Mesendoderm (in vitro differentiated cells): ENCODE measurements around the gene GJD2.

Source experiments
- DNase-seq: peaks from one replicate; pipeline ENCODE4 v3.0.0; 2013
- H2AK5ac ChIP-seq: 2 replicates; pipeline ENCODE4 v1.6.1; 2013; ENCODE audit warnings: low read length, inconsistent platforms
- H2BK120ac ChIP-seq: 2 replicates; pipeline ENCODE4 v1.6.1; 2013; ENCODE audit warnings: low read depth, mild to moderate bottlenecking, low read length, moderate library complexity, mixed read lengths
- H2BK15ac ChIP-seq: replicated peaks from 2 replicates; pipeline ENCODE4 v1.6.1; 2013; ENCODE audit warnings: low read depth, mild to moderate bottlenecking, moderate library complexity
- H2BK5ac ChIP-seq: 2 replicates; pipeline ENCODE4 v1.6.1; 2013; ENCODE audit warnings: low read length, inconsistent platforms
- H3K18ac ChIP-seq: 2 replicates; pipeline ENCODE4 v1.6.1; 2013; ENCODE audit warnings: mild to moderate bottlenecking, low read length, mixed read lengths
- H3K23ac ChIP-seq: one replicate; pipeline ENCODE4 v1.6.1; 2013; ENCODE audit warnings: low read length
- H3K27ac ChIP-seq: 2 replicates; pipeline ENCODE4 v1.5.1; 2013; ENCODE audit warnings: low read depth, mild to moderate bottlenecking, inconsistent platforms, low read length, moderate library complexity
- H3K27me3 ChIP-seq: 2 replicates; pipeline ENCODE4 v1.6.1; 2013; ENCODE audit warnings: low read length, control low read depth, mild to moderate bottlenecking, inconsistent platforms; ENCODE audit not compliant: insufficient read depth, poor library complexity
- H3K36me3 ChIP-seq: 2 replicates; pipeline ENCODE4 v1.6.1; 2013; ENCODE audit warnings: low read length, inconsistent platforms; ENCODE audit not compliant: control insufficient read depth, insufficient read depth
- H3K4ac ChIP-seq: one replicate; pipeline ENCODE4 v1.6.1; 2013; ENCODE audit warnings: low read depth, mild to moderate bottlenecking, low read length, moderate library complexity
- H3K4me1 ChIP-seq: 2 replicates; pipeline ENCODE4 v1.6.1; 2013; ENCODE audit warnings: low read depth, low read length, inconsistent platforms; ENCODE audit not compliant: control insufficient read depth
- H3K4me2 ChIP-seq: 2 replicates; pipeline ENCODE4 v1.6.1; 2013; ENCODE audit warnings: low read length
- H3K4me3 ChIP-seq: 2 replicates; pipeline ENCODE4 v1.5.1; 2013; ENCODE audit warnings: mild to moderate bottlenecking, low read length
- H3K56ac ChIP-seq: one replicate; pipeline ENCODE4 v1.6.1; 2013; ENCODE audit warnings: low read length
- H3K79me1 ChIP-seq: 2 replicates; pipeline ENCODE4 v1.6.1; 2013; ENCODE audit warnings: low read length, inconsistent platforms
- H3K79me2 ChIP-seq: 2 replicates; pipeline ENCODE4 v1.6.1; 2013; ENCODE audit warnings: mild to moderate bottlenecking, low read length; ENCODE audit not compliant: control insufficient read depth, insufficient read depth
- H3K9ac ChIP-seq: 2 replicates; pipeline ENCODE4 v1.6.1; 2013; ENCODE audit warnings: low read length, inconsistent platforms
- H4K5ac ChIP-seq: one replicate; pipeline ENCODE4 v1.6.1; 2013; ENCODE audit warnings: low read length
- H4K8ac ChIP-seq: one replicate; pipeline ENCODE4 v1.6.1; 2013; ENCODE audit warnings: low read depth, mild to moderate bottlenecking, control low read depth, low read length, moderate library complexity
- WGBS: extraction: QIAGEN DNeasy Blood & Tissue Kit; methylation state at CpG from one replicate; pipeline ENCODE4 v1.1.7; 2013; ENCODE audit warnings: low lambda C conversion rate, missing lambda C conversion rate; ENCODE audit not compliant: insufficient coverage; ENCODE audit errors: extremely low coverage; 5-methylcytosine and 5-hydroxymethylcytosine counted together

GJD2 gene

GRCh38 chr15:34769711-34770110 is 14.9 kb upstream of the GJD2 start:
- no peaks in the 10 kb centered on the region for H3K27me3 ChIP-seq
- no peak overlapping the region for H3K4me3 ChIP-seq
- no CpG with 5 or more reads among the region's 2 CpGs for WGBS

GRCh38 chr15:34768530-34768929 is 13.7 kb upstream of the GJD2 start:
- H2AK5ac ChIP-seq, result no peak overlapping the region
- DNase-seq, result no peak
- H3K9ac ChIP-seq, result no peak overlapping the region
- no peaks in the 10 kb centered on the region for H3K79me2 ChIP-seq
- H3K4me1 ChIP-seq, result no peaks in the 10 kb centered on the region
- no peak overlapping the region for H4K5ac ChIP-seq
- no peak overlapping the region for H3K27ac ChIP-seq
- no peak overlapping the region for H3K4ac ChIP-seq
- no peak overlapping the region for H2BK5ac ChIP-seq
- no peaks in the 10 kb centered on the region for H3K36me3 ChIP-seq
- H2BK15ac ChIP-seq, result no peak overlapping the region
- no peak overlapping the region for H2BK120ac ChIP-seq
- no peak overlapping the region for H4K8ac ChIP-seq
- H3K23ac ChIP-seq, result no peak overlapping the region
- H3K4me3 ChIP-seq, result no peak overlapping the region
- no peak overlapping the region for H3K4me2 ChIP-seq
- H3K27me3 ChIP-seq, result no peaks in the 10 kb centered on the region
- no peak overlapping the region for H3K56ac ChIP-seq
- H3K79me1 ChIP-seq, result no peaks in the 10 kb centered on the region
- H3K18ac ChIP-seq, result no peak overlapping the region

More at GRCh38 chr15:34769711-34770110, 14.9 kb upstream of the GJD2 start:
- Histone ChIP-seq H3K56ac (no peak overlapping the region), H3K23ac (no peak overlapping the region), H3K79me2 (no peaks in the 10 kb centered on the region), H2BK5ac (no peak overlapping the region), H2AK5ac (no peak overlapping the region), H3K36me3 (no peaks in the 10 kb centered on the region), H2BK15ac (no peak overlapping the region), H3K18ac (no peak overlapping the region), H4K5ac (no peak overlapping the region), H3K4me1 (no peaks in the 10 kb centered on the region), H3K27ac (no peak overlapping the region), H3K9ac (no peak overlapping the region), H4K8ac (no peak overlapping the region), H3K79me1 (no peaks in the 10 kb centered on the region), H3K4me2 (no peak overlapping the region), H2BK120ac (no peak overlapping the region), H3K4ac (no peak overlapping the region)
- no peak for DNase-seq

- no peak for DNase-seq
- no peaks in the 10 kb centered on the region for H3K79me2 ChIP-seq
- H3K4me3 ChIP-seq, result no peak overlapping the region
- no peak overlapping the region for H3K27ac ChIP-seq
- H4K5ac ChIP-seq, result no peak overlapping the region
- H2AK5ac ChIP-seq, result no peak overlapping the region
- no peak overlapping the region for H3K18ac ChIP-seq
- H2BK5ac ChIP-seq, result no peak overlapping the region
- no peak overlapping the region for H2BK120ac ChIP-seq
- no CpG with 5 or more reads among the region's 5 CpGs for WGBS
- no peaks in the 10 kb centered on the region for H3K36me3 ChIP-seq
- H3K4ac ChIP-seq, result no peak overlapping the region
- no peaks in the 10 kb centered on the region for H3K27me3 ChIP-seq
- H3K56ac ChIP-seq, result no peak overlapping the region
- no peak overlapping the region for H4K8ac ChIP-seq
- no peak overlapping the region for H3K4me2 ChIP-seq
- no peak overlapping the region for H2BK15ac ChIP-seq
- H3K23ac ChIP-seq, result no peak overlapping the region
- H3K9ac ChIP-seq, result no peak overlapping the region
- H3K4me1 ChIP-seq, result no peaks in the 10 kb centered on the region
- no peaks in the 10 kb centered on the region for H3K79me1 ChIP-seq
Measured at GRCh38 chr15:34765741-34766140, 10.9 kb upstream of the GJD2 start.

GRCh38 chr15:34760909-34761308 is 6.1 kb upstream of the GJD2 start:
- no peak for DNase-seq
- no CpG with 5 or more reads among the region's 3 CpGs for WGBS
- H3K56ac ChIP-seq, result no peak overlapping the region

GRCh38 chr15:34759992-34760391 is 5.2 kb upstream of the GJD2 start:
- H2AK5ac ChIP-seq, result no peak overlapping the region
- no peaks in the 10 kb centered on the region for H3K79me2 ChIP-seq
- H3K4ac ChIP-seq, result no peak overlapping the region
- no peak for DNase-seq
- H3K56ac ChIP-seq, result no peak overlapping the region
- H3K27me3 ChIP-seq, result peaks cover 15% of the 10 kb centered on the region
- no CpG with 5 or more reads among the region's 2 CpGs for WGBS
- H3K4me1 ChIP-seq, result no peaks in the 10 kb centered on the region
- H2BK120ac ChIP-seq, result no peak overlapping the region
- H3K79me1 ChIP-seq, result no peaks in the 10 kb centered on the region
- H3K18ac ChIP-seq, result no peak overlapping the region
- no peak overlapping the region for H3K27ac ChIP-seq
- no peak overlapping the region for H3K9ac ChIP-seq
- H3K23ac ChIP-seq, result no peak overlapping the region
- no peak overlapping the region for H4K8ac ChIP-seq
- no peak overlapping the region for H2BK5ac ChIP-seq
- H2BK15ac ChIP-seq, result no peak overlapping the region
- H4K5ac ChIP-seq, result no peak overlapping the region
- H3K4me2 ChIP-seq, result no peak overlapping the region
- no peak overlapping the region for H3K4me3 ChIP-seq
- H3K36me3 ChIP-seq, result no peaks in the 10 kb centered on the region

More at GRCh38 chr15:34760909-34761308, 6.1 kb upstream of the GJD2 start:
- no peak overlapping the region for H3K4ac ChIP-seq
- H3K9ac ChIP-seq, result no peak overlapping the region
- H2BK15ac ChIP-seq, result no peak overlapping the region
- H3K4me1 ChIP-seq, result no peaks in the 10 kb centered on the region
- no peaks in the 10 kb centered on the region for H3K79me1 ChIP-seq
- no peak overlapping the region for H4K5ac ChIP-seq
- H3K36me3 ChIP-seq, result no peaks in the 10 kb centered on the region
- no peak overlapping the region for H4K8ac ChIP-seq
- H2AK5ac ChIP-seq, result no peak overlapping the region
- no peak overlapping the region for H3K18ac ChIP-seq
- no peak overlapping the region for H3K4me3 ChIP-seq
- H3K23ac ChIP-seq, result no peak overlapping the region
- no peak overlapping the region for H2BK120ac ChIP-seq
- H3K4me2 ChIP-seq, result no peak overlapping the region
- H3K27ac ChIP-seq, result no peak overlapping the region
- H3K27me3 ChIP-seq, result peaks cover 7% of the 10 kb centered on the region
- H3K79me2 ChIP-seq, result no peaks in the 10 kb centered on the region
- no peak overlapping the region for H2BK5ac ChIP-seq

GRCh38 chr15:34759347-34759746 is 4.5 kb upstream of the GJD2 start:
- Histone ChIP-seq H3K23ac (no peak overlapping the region), H4K8ac (no peak overlapping the region), H3K27me3 (peaks cover 20% of the 10 kb centered on the region), H3K4me1 (no peaks in the 10 kb centered on the region), H3K4me3 (no peak overlapping the region), H3K36me3 (no peaks in the 10 kb centered on the region), H2BK120ac (no peak overlapping the region), H3K56ac (no peak overlapping the region), H4K5ac (no peak overlapping the region), H3K79me1 (no peaks in the 10 kb centered on the region), H2BK15ac (no peak overlapping the region), H3K27ac (no peak overlapping the region), H3K9ac (no peak overlapping the region), H3K79me2 (no peaks in the 10 kb centered on the region), H3K4ac (no peak overlapping the region), H3K4me2 (no peak overlapping the region), H2AK5ac (no peak overlapping the region), H3K18ac (no peak overlapping the region), H2BK5ac (no peak overlapping the region)
- no peak for DNase-seq
- WGBS, result no CpG with 5 or more reads among the region's 3 CpGs
